Right atrium auricular region (tissue), 2 donors: Measurements from ENCODE around the gene CCDC122. TPM values are rescaled to one million over a fixed set of nuclear protein-coding genes. Genes with fewer than 3 reads are reported as not detected.

Experiments used
- DNase-seq: peaks from one replicate; pipeline ENCODE4 v3.0.0-alpha.2; 2019; ENCODE audit warnings: low spot score
- H3K27ac ChIP-seq, 2 donors: fragments of 200-600 bp; sonication (generic); 1 replicate in 1 of 2; 2 replicates in 1 of 2; pipeline ENCODE4 v1.5.1; 2016 to 2019
- H3K27me3 ChIP-seq, 2 donors: fragments of 200-600 bp; sonication (generic); one replicate each; pipeline versions ENCODE4 v1.5.1 to v1.6.0; 2017 to 2019
- H3K36me3 ChIP-seq: fragments of 200-600 bp; sonication (generic); one replicate; pipeline ENCODE4 v1.5.1; 2016
- H3K4me1 ChIP-seq, 2 donors: fragments of 200-600 bp; sonication (generic); one replicate each; pipeline versions ENCODE4 v1.5.1 to v1.6.0; 2017 to 2019
- H3K4me3 ChIP-seq, 2 donors: fragments of 200-600 bp; sonication (generic); 1 replicate in 1 of 2; 2 replicates in 1 of 2; pipeline ENCODE4 v1.5.1; 2017 to 2019; ENCODE audit warnings: mild to moderate bottlenecking in 1 of 2, moderate library complexity in 1 of 2
- H3K9me3 ChIP-seq, 2 donors: fragments of 200-600 bp; sonication (generic); one replicate each; pipeline ENCODE4 v1.5.1; 2019
- total RNA-seq, 2 donors: library from RNA; depleted of rRNA; stranded (reverse); fragments of >200 nt; gene quantifications; one replicate each; pipeline ENCODE4 v1.1.0, GENCODE V29; 2016
- TF ChIP-seq, protein P1 (sequence below), 2 donors: fragments of 200-600 bp; sonication (generic); IDR thresholded peaks; one replicate each; pipeline ENCODE4 v1.5.1; 2019; ENCODE audit warnings: antibody characterized with exemption in 2 of 2

The CCDC122 gene
- total RNA-seq, 2 donors from 2014 or later = 2.3 to 3.5 TPM

GRCh38 chr13:43815204-43815603, 64.3 kb downstream of the CCDC122 start:
- no peak for DNase-seq
- no peaks in the 10 kb centered on the region for H3K27me3 ChIP-seq
- peaks cover 0 to 16% of the 10 kb centered on the region in 2 donors for H3K4me1 ChIP-seq
- H3K4me3 ChIP-seq = no peak overlapping the region
- H3K36me3 ChIP-seq = no peaks in the 10 kb centered on the region
- TF ChIP-seq, protein P1, sequence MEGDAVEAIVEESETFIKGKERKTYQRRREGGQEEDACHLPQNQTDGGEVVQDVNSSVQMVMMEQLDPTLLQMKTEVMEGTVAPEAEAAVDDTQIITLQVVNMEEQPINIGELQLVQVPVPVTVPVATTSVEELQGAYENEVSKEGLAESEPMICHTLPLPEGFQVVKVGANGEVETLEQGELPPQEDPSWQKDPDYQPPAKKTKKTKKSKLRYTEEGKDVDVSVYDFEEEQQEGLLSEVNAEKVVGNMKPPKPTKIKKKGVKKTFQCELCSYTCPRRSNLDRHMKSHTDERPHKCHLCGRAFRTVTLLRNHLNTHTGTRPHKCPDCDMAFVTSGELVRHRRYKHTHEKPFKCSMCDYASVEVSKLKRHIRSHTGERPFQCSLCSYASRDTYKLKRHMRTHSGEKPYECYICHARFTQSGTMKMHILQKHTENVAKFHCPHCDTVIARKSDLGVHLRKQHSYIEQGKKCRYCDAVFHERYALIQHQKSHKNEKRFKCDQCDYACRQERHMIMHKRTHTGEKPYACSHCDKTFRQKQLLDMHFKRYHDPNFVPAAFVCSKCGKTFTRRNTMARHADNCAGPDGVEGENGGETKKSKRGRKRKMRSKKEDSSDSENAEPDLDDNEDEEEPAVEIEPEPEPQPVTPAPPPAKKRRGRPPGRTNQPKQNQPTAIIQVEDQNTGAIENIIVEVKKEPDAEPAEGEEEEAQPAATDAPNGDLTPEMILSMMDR (IDR thresholded peaks at IDR 0.05) = no peak
- H3K9me3 ChIP-seq = no peaks in the 10 kb centered on the region
- peak overlapping the region in 1 of 2 donors; percentile 76 for H3K27ac ChIP-seq

DNA sequence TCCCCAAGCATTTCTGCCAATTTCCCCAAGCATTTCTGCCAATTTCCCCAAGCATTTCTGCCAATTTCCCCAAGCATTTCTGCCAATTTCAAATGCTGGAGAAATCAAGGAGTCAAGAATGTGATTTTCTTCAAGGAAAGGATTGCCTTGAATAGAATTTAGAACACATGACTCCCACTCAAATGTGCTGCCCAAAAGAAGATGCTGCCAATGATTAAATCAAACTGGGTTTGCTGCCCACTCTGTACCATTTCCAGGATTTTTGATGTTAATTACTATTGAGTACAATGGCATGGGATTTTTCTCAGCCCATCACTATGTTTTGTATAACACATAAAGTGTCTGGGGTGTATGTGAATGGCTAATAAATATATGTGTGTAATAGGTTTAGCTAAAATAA, 70.9 kb downstream of the CCDC122 start:
- TF ChIP-seq, protein P1 (IDR thresholded peaks at IDR 0.05) = no peak
- DNase-seq = no peak
- H3K27me3 ChIP-seq = no peaks in the 10 kb centered on the region
- H3K4me3 ChIP-seq = no peak overlapping the region
- no peak overlapping the region for H3K27ac ChIP-seq
- H3K4me1 ChIP-seq = no peaks in the 10 kb centered on the region
- no peaks in the 10 kb centered on the region for H3K36me3 ChIP-seq
- H3K9me3 ChIP-seq = no peaks in the 10 kb centered on the region

GRCh38 chr13:43805681-43806128, 73.8 kb downstream of the CCDC122 start:
- TF ChIP-seq, protein P1 (IDR thresholded peaks at IDR 0.05) = no peak
- no peaks in the 10 kb centered on the region for H3K4me1 ChIP-seq
- H3K27ac ChIP-seq = no peak overlapping the region
- DNase-seq = no peak
- H3K4me3 ChIP-seq = no peak overlapping the region
- H3K27me3 ChIP-seq = no peaks in the 10 kb centered on the region
- H3K9me3 ChIP-seq = no peaks in the 10 kb centered on the region
- no peaks in the 10 kb centered on the region for H3K36me3 ChIP-seq

DNA sequence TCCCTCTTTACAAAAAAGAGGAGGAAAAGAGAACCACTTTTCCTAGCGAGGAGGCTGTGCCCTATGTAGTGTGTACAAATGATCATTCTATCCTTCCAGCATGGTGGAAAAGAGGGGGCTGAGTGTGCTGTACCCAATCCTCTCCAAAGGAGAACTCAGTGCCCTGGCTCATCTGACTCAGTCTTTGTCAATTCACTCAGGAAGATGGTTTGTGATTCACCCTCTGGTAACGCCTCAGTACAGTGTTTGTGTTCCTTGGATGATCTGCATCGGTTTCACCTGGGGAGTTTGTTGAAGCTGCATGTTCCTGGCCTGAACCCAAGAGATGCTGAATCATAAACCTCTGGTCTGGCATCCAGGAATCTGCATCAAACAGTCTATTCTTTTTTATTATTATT, 74.5 kb downstream of the CCDC122 start:
- H3K27ac ChIP-seq = no peak overlapping the region
- TF ChIP-seq, protein P1 (IDR thresholded peaks at IDR 0.05) = no peak
- no peaks in the 10 kb centered on the region for H3K9me3 ChIP-seq
- no peaks in the 10 kb centered on the region for H3K4me1 ChIP-seq
- H3K4me3 ChIP-seq = no peak overlapping the region
- no peaks in the 10 kb centered on the region for H3K36me3 ChIP-seq
- H3K27me3 ChIP-seq = no peaks in the 10 kb centered on the region
- DNase-seq = no peak

- no peaks in the 10 kb centered on the region for H3K4me1 ChIP-seq
- H3K4me3 ChIP-seq = no peak overlapping the region
- TF ChIP-seq, protein P1 (IDR thresholded peaks at IDR 0.05) = peak in 1 of 2 donors; percentile 71
- H3K9me3 ChIP-seq = no peaks in the 10 kb centered on the region
- no peaks in the 10 kb centered on the region for H3K27me3 ChIP-seq
- H3K36me3 ChIP-seq = no peaks in the 10 kb centered on the region
- DNase-seq = no peak
- no peak overlapping the region for H3K27ac ChIP-seq
Measured at GRCh38 chr13:43804461-43805070, 75.0 kb downstream of the CCDC122 start.

- H3K9me3 ChIP-seq = no peaks in the 10 kb centered on the region
- H3K4me3 ChIP-seq = no peak overlapping the region
- no peaks in the 10 kb centered on the region for H3K36me3 ChIP-seq
- H3K4me1 ChIP-seq = no peaks in the 10 kb centered on the region
- H3K27ac ChIP-seq = no peak overlapping the region
- DNase-seq = no peak
- TF ChIP-seq, protein P1 (IDR thresholded peaks at IDR 0.05) = no peak
- no peaks in the 10 kb centered on the region for H3K27me3 ChIP-seq
Measured at GRCh38 chr13:43802511-43802910, 77.0 kb downstream of the CCDC122 start.
